Esophagus (tissue), 2 donors: ENCODE results near the gene WDPCP. TPM values are rescaled to one million over a fixed set of nuclear protein-coding genes. Genes with fewer than 3 reads are reported as not detected.
"Not testable (repeated sequence)": the region's sequence is repeated elsewhere in the genome, so short reads cannot be mapped to it uniquely, and the experiment has no call there.

Experiments used
- H3K27ac ChIP-seq, 2 donors: one replicate each; pipeline ENCODE4 v1.5.1; 2013; ENCODE audit warnings: low read depth in 2 of 2, mild to moderate bottlenecking in 2 of 2, inconsistent platforms in 1 of 2, low read length in 1 of 2, moderate library complexity in 1 of 2
- H3K27me3 ChIP-seq, 2 donors: one replicate each; pipeline ENCODE4 v1.6.1; 2013; ENCODE audit warnings: low read length in 2 of 2, control low read depth in 1 of 2, mild to moderate bottlenecking in 1 of 2; ENCODE audit not compliant: insufficient read depth in 2 of 2, control insufficient read depth in 1 of 2
- H3K36me3 ChIP-seq, 2 donors: one replicate each; pipeline ENCODE4 v1.6.1; 2013; ENCODE audit warnings: low read length in 1 of 2; ENCODE audit not compliant: control insufficient read depth in 2 of 2, insufficient read depth in 2 of 2
- H3K4me1 ChIP-seq, 2 donors: one replicate each; pipeline ENCODE4 v1.6.1; 2013; ENCODE audit warnings: low read length in 1 of 2; ENCODE audit not compliant: control insufficient read depth in 2 of 2, insufficient read depth in 2 of 2
- H3K4me3 ChIP-seq, 2 donors: one replicate each; pipeline ENCODE4 v1.5.1; 2013; ENCODE audit warnings: low read length in 2 of 2, mild to moderate bottlenecking in 2 of 2, low read depth in 1 of 2, moderate library complexity in 1 of 2
- H3K9me3 ChIP-seq, 2 donors: one replicate each; pipeline ENCODE4 v1.6.1; 2013; ENCODE audit warnings: mild to moderate bottlenecking in 2 of 2, low read depth in 1 of 2, low read length in 1 of 2, moderate library complexity in 1 of 2; ENCODE audit not compliant: control insufficient read depth in 2 of 2, insufficient read depth in 1 of 2
- WGBS, 2 donors: extraction: QIAGEN DNeasy Blood & Tissue Kit; methylation state at CpG; one replicate each; pipeline ENCODE4 v1.1.7; 2013; 5-methylcytosine and 5-hydroxymethylcytosine counted together
- polyA plus RNA-seq, 2 donors: library from polyadenylated mRNA; stranded (reverse); fragments of 200-250 nt; gene quantifications; one replicate each; pipeline ENCODE4 v1.2.3, GENCODE V29; 2013
- donor health status: healthy with polysubstance abuse.
- donor health status: Bipolar disorder and iron deficiency.

The WDPCP gene
- polyA plus RNA-seq, 2 donors, result 0.81 to 0.94 TPM

GRCh38 chr2:63096491-63096890, 491.8 kb downstream of the WDPCP start:
- no peaks in the 10 kb centered on the region for H3K36me3 ChIP-seq
- no peak overlapping the region for H3K27ac ChIP-seq
- 37 to 53% methylated on average over 1 of the region's 1 CpG for WGBS, 2 donors
- no peak overlapping the region for H3K4me3 ChIP-seq
- no peaks in the 10 kb centered on the region for H3K9me3 ChIP-seq
- H3K27me3 ChIP-seq, result no peaks in the 10 kb centered on the region
- H3K4me1 ChIP-seq, result no peaks in the 10 kb centered on the region

DNA sequence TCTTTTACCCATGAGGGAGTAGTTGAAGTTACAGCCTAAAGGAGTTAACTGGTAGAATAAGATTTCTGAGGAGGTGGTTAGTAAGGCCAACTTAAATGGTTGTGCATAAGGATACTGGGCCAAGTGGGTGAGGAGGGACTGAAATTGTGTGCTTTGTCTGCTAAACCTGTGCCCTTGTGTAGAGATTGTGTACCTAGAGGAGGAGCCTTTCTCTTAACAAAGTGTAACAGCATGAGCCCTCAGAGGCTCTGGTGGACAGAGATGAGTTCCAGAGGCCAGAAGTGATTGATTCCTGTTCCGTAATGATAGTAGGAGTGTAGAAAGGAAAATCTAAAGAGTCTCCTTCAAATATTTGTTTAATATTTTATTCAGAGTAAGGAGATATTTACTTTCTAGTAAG, 494.8 kb downstream of the WDPCP start:
- Histone ChIP-seq H3K4me3 (no peak overlapping the region), H3K9me3 (no peaks in the 10 kb centered on the region), H3K27ac (no peak overlapping the region), H3K36me3 (no peaks in the 10 kb centered on the region), H3K4me1 (no peaks in the 10 kb centered on the region), H3K27me3 (no peaks in the 10 kb centered on the region)
- WGBS, 2 donors, result 79 to 82% methylated on average over 1 of the region's 1 CpG

- H3K9me3 ChIP-seq, result no peaks in the 10 kb centered on the region
- H3K27me3 ChIP-seq, result no peaks in the 10 kb centered on the region
- no peaks in the 10 kb centered on the region for H3K36me3 ChIP-seq
- no peak overlapping the region for H3K4me3 ChIP-seq
- no peak overlapping the region for H3K27ac ChIP-seq
- no peaks in the 10 kb centered on the region for H3K4me1 ChIP-seq
- WGBS, 2 donors, result 0 to 1% methylated on average over 1 of the region's 1 CpG
Observed at GRCh38 chr2:63092857-63093256, 495.4 kb downstream of the WDPCP start.

GRCh38 chr2:63092401-63092800, 495.9 kb downstream of the WDPCP start:
- 81 to 92% methylated on average over 1 of the region's 1 CpG for WGBS, 2 donors
- no peak overlapping the region for H3K27ac ChIP-seq

GRCh38 chr2:63086687-63087086, 501.6 kb downstream of the WDPCP start:
- no peaks in the 10 kb centered on the region for H3K27me3 ChIP-seq
- no peaks in the 10 kb centered on the region for H3K4me1 ChIP-seq
- no peak overlapping the region for H3K27ac ChIP-seq
- H3K9me3 ChIP-seq, result no peaks in the 10 kb centered on the region
- 50 to 62% methylated on average over 1 of the region's 1 CpG for WGBS, 2 donors
- H3K36me3 ChIP-seq, result no peaks in the 10 kb centered on the region
- no peak overlapping the region for H3K4me3 ChIP-seq

More at GRCh38 chr2:63092401-63092800, 495.9 kb downstream of the WDPCP start:
- no peaks in the 10 kb centered on the region for H3K9me3 ChIP-seq
- H3K27me3 ChIP-seq, result no peaks in the 10 kb centered on the region
- no peaks in the 10 kb centered on the region for H3K4me1 ChIP-seq
- no peaks in the 10 kb centered on the region for H3K36me3 ChIP-seq
- H3K4me3 ChIP-seq, result no peak overlapping the region

DNA sequence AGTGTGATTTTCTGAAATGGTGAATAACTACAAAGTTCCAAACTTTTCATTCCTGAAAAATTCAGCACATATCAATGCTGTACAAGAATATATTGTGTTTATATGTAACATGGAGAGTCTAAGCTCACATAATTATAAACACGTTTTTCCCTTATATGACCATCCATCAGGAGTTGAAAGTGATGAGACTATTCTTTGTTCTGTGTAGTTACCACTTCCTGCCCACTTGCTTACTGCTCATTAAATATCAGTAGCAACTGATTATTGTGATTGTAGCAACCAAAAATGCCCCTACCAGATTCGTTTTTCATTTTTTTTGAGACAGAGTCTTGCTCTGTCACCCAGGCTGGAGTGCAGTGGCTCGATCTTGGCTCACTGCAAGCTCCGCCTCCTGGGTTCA, 506.9 kb downstream of the WDPCP start:
- WGBS, 2 donors, result 72 to 74% methylated on average over 4 of the region's 4 CpGs
- no peaks in the 10 kb centered on the region for H3K36me3 ChIP-seq
- H3K27ac ChIP-seq, result no peak overlapping the region
- H3K4me3 ChIP-seq, result no peak overlapping the region
- no peaks in the 10 kb centered on the region for H3K9me3 ChIP-seq
- H3K4me1 ChIP-seq, result no peaks in the 10 kb centered on the region
- H3K27me3 ChIP-seq, result no peaks in the 10 kb centered on the region

DNA sequence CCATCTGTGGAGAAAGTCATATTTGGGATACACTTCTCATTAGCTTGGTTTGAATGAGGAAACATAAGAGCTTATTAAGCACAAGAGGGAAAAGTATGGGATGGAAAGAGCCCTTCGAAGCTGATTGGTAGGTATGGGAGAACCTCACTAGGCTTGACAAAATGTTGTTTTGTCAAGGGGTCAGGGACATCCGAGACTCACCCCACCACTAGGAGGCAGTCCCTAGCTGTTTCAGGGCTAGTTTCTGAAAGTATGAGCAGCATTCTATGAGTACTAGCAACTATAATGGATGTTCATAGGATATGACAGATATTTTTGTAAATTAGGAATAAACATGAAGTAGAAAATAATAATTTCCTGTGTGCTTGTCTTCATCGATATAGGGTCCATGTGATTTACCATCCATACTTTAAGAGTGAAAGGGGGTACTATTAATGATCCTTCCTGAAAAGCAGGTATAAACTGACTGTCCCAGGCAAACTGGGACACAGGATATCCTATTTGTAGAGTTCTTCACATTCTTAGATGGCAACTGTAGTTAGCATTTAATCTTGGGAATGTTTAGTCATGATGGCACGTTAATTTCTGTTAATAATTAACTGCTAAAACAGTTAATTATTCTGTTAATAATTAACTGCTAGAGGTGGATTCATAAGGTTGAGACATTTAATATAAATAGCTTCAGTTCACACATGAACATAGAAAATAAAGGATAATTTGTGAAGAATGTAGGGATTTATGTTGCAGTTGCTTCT, 509.2 kb downstream of the WDPCP start:
- no peaks in the 10 kb centered on the region for H3K27me3 ChIP-seq
- H3K36me3 ChIP-seq, result no peaks in the 10 kb centered on the region
- no peak overlapping the region for H3K27ac ChIP-seq
- H3K9me3 ChIP-seq, result no peaks in the 10 kb centered on the region
- 64 to 68% methylated on average over 4 of the region's 4 CpGs for WGBS, 2 donors
- H3K4me3 ChIP-seq, result no peak overlapping the region
- H3K4me1 ChIP-seq, result no peaks in the 10 kb centered on the region

DNA sequence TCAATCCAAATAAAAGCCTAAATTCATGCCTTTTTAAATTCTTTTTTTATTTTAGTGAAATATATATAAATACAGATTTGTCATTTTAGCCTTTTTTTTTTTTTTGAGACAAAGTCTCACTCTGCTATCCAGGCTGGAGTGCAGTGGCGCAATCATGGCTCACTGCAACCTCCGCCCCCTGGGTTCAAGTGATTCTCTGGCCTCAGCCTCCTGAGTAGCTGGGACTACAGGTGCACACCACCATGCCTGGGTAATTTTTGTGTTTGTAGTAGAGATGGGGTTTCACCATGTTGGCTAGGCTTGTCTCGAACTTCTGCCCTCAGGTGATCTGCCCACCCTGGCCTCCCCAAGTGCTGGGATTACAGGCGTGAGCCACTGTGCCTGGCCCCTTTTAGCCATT, 513.9 kb downstream of the WDPCP start:
- H3K27me3 ChIP-seq, H3K9me3 ChIP-seq, H3K4me3 ChIP-seq, H3K36me3 ChIP-seq, H3K27ac ChIP-seq, H3K4me1 ChIP-seq: not testable (repeated sequence)
- 84 to 89% methylated on average over 4 of the region's 4 CpGs for WGBS, 2 donors

- H3K4me3 ChIP-seq, result no peak overlapping the region
- no peaks in the 10 kb centered on the region for H3K36me3 ChIP-seq
- H3K27me3 ChIP-seq, result no peaks in the 10 kb centered on the region
- WGBS, 2 donors, result 75 to 89% methylated on average over 3 of the region's 3 CpGs
- H3K9me3 ChIP-seq, result no peaks in the 10 kb centered on the region
- no peak overlapping the region for H3K27ac ChIP-seq
- no peaks in the 10 kb centered on the region for H3K4me1 ChIP-seq
Observed at GRCh38 chr2:63073994-63074393, 514.3 kb downstream of the WDPCP start.

GRCh38 chr2:63071664-63072063, 516.6 kb downstream of the WDPCP start:
- H3K27ac ChIP-seq, result no peak overlapping the region
- no peaks in the 10 kb centered on the region for H3K9me3 ChIP-seq
- 81 to 85% methylated on average over 2 of the region's 2 CpGs for WGBS, 2 donors
- peaks cover 0 to 2% of the 10 kb centered on the region in 2 donors for H3K27me3 ChIP-seq
- H3K4me3 ChIP-seq, result no peak overlapping the region
- H3K36me3 ChIP-seq, result no peaks in the 10 kb centered on the region
- H3K4me1 ChIP-seq, result no peaks in the 10 kb centered on the region
